Neural cell (in vitro differentiated cells): ENCODE measurements around the gene BTG2. TPM values are rescaled to one million over a fixed set of nuclear protein-coding genes. Genes with fewer than 3 reads are reported as not detected.

Source experiments
- H2AFZ ChIP-seq: fragments of 200-600, 300-800 bp; sonication (generic), shearing (Covaris generic); 2 replicates; pipeline ENCODE4 v1.6.0; 2014; ENCODE audit warnings: low read depth, mild to moderate bottlenecking, antibody characterized with exemption, low read length, moderate library complexity
- H3F3A ChIP-seq: fragments of 200-600 bp; shearing (Covaris generic); 2 replicates; pipeline ENCODE4 v1.6.1; 2016; ENCODE audit warnings: mild to moderate bottlenecking, moderate library complexity, mixed read lengths, antibody characterized with exemption, low read length; ENCODE audit not compliant: insufficient read depth, poor library complexity, severe bottlenecking
- H3K27ac ChIP-seq: fragments of 200-600, 300-800 bp; sonication (generic), shearing (Covaris generic); 2 replicates; pipeline ENCODE4 v1.5.1; 2014; ENCODE audit warnings: mild to moderate bottlenecking, low read length, moderate library complexity
- H3K27me3 ChIP-seq: fragments of 300-800, 200-600 bp; sonication (generic), shearing (Covaris generic); 2 replicates; pipeline ENCODE4 v1.6.0; 2014; ENCODE audit warnings: mild to moderate bottlenecking, low read depth, low read length, moderate library complexity; ENCODE audit not compliant: insufficient read depth
- H3K36me3 ChIP-seq: fragments of 300-800, 200-600 bp; sonication (generic), shearing (Covaris generic); 2 replicates; pipeline ENCODE4 v1.5.1; 2014; ENCODE audit warnings: mild to moderate bottlenecking, antibody characterized with exemption, low read length, moderate library complexity; ENCODE audit not compliant: insufficient read depth
- H3K4me2 ChIP-seq: fragments of 300-800, 200-600 bp; sonication (generic), shearing (Covaris generic); 2 replicates; pipeline ENCODE4 v1.6.0; 2014; ENCODE audit warnings: mild to moderate bottlenecking, low read length
- H3K4me3 ChIP-seq: fragments of 300-800, 200-600 bp; sonication (generic), shearing (Covaris generic); 2 replicates; pipeline ENCODE4 v1.5.1; 2014; ENCODE audit warnings: mild to moderate bottlenecking, low read length, moderate library complexity
- H3K79me2 ChIP-seq: fragments of 200-600 bp; shearing (Covaris generic); replicated peaks from 2 replicates; pipeline ENCODE4 v1.6.0; 2014; ENCODE audit warnings: mild to moderate bottlenecking, low read length, moderate library complexity; ENCODE audit not compliant: insufficient read depth
- H3K9ac ChIP-seq: fragments of 300-800, 200-600 bp; sonication (generic), shearing (Covaris generic); 2 replicates; pipeline ENCODE4 v1.6.1; 2016; ENCODE audit warnings: mild to moderate bottlenecking, low read length, mixed read lengths
- H3K9me2 ChIP-seq: fragments of 200-600 bp; shearing (Covaris generic); 2 replicates; pipeline ENCODE4 v1.6.1; 2016; ENCODE audit warnings: mild to moderate bottlenecking, low read length, mixed read lengths; ENCODE audit not compliant: insufficient read depth
- H3K9me3 ChIP-seq: fragments of 200-600, 300-800 bp; sonication (generic), shearing (Covaris generic); 2 replicates; pipeline ENCODE4 v1.6.1; 2016; ENCODE audit warnings: mild to moderate bottlenecking, mixed run types, low read length, moderate library complexity, mixed read lengths
- H4K20me1 ChIP-seq: fragments of 200-600 bp; shearing (Covaris generic); 2 replicates; pipeline ENCODE4 v1.6.1; 2016; ENCODE audit warnings: mild to moderate bottlenecking, mixed run types; ENCODE audit not compliant: insufficient read depth
- EP300 ChIP-seq: fragments of 450-650 bp; conservative IDR thresholded peaks from 2 replicates; pipeline ENCODE4 v1.6.1; 2014; ENCODE audit warnings: antibody characterized with exemption, mild to moderate bottlenecking, moderate library complexity; ENCODE audit not compliant: poor library complexity, severe bottlenecking
- EZH2 ChIP-seq: fragments of 200-600, 300-800 bp; shearing (Covaris generic), sonication (generic); IDR thresholded peaks from 2 replicates; pipeline ENCODE4 v1.6.1; 2014; ENCODE audit warnings: antibody characterized with exemption, low read length, borderline replicate concordance, mild to moderate bottlenecking; ENCODE audit not compliant: insufficient read depth, poor library complexity, severe bottlenecking
- MXI1 ChIP-seq: fragments of 450-650 bp; conservative IDR thresholded peaks from 2 replicates; pipeline ENCODE4 v1.6.1; 2014; ENCODE audit warnings: antibody characterized with exemption, mild to moderate bottlenecking; ENCODE audit not compliant: poor library complexity, severe bottlenecking
- POLR2AphosphoS5 ChIP-seq: IDR thresholded peaks from 2 replicates; pipeline ENCODE4 v1.6.1; 2012
- RAD21 ChIP-seq: fragments of 450-650 bp; conservative IDR thresholded peaks from 2 replicates; pipeline ENCODE4 v1.6.1; 2014; ENCODE audit warnings: antibody characterized with exemption, mild to moderate bottlenecking, moderate library complexity
- SMC3 ChIP-seq: fragments of 450-650 bp; conservative IDR thresholded peaks from 2 replicates; pipeline ENCODE4 v1.6.1; 2014; ENCODE audit warnings: antibody characterized with exemption, mild to moderate bottlenecking, moderate library complexity; ENCODE audit not compliant: poor library complexity
- TAF1 ChIP-seq: IDR thresholded peaks from 2 replicates; pipeline ENCODE4 v1.6.1; 2012; ENCODE audit warnings: low read depth
- polyA plus RNA-seq: library from polyadenylated mRNA; depleted of rRNA; stranded (reverse); fragments of >200 nt; gene quantifications from 2 replicates; pipeline ENCODE4 v1.2.3, GENCODE V29; 2014
- TF ChIP-seq, protein P1 (sequence below): fragments of 450-650 bp; IDR thresholded peaks from 2 replicates; pipeline ENCODE4 v1.5.1; 2014; ENCODE audit warnings: antibody characterized with exemption, mild to moderate bottlenecking, moderate library complexity; ENCODE audit not compliant: poor library complexity, severe bottlenecking
- TF ChIP-seq, protein P2 (sequence below): IDR thresholded peaks from 2 replicates; pipeline ENCODE4 v1.6.1; 2012; ENCODE audit warnings: borderline replicate concordance

The BTG2 gene
- polyA plus RNA-seq, 1 donor from 2014 or later, result 4.1 TPM

DNA sequence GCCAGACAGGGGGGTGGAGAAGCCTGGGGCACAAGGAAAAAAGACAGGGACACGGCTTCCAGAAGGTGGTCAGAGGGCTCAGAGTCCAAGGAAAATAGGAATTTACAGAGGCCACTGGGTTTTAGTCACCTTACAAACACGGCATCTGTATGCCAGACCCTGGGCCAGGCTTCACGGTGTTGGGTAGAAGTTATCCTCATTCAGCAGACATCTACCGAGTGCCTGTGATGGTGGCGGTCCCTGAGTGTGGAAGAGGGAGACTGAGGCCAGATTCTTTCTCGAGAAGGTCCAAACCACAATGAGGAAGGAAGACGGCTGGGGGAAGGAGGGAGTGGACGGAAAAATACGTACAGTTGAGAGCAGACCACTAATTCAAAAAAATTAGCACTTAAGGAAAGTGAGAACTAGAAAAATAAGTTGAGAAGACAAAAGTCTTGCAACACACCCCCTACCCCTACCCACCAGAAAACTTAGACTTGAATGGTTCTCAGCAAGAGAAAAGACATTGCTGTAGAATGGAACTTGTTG is 864 bp upstream of the BTG2 start:
- Histone ChIP-seq H3K4me3 (peak overlapping the region; percentile 98), H3K9me2 (no peaks in the 10 kb centered on the region), H3K4me2 (peak overlapping the region; percentile 77), H3K9ac (peak overlapping the region; percentile 95), H3K79me2 (peaks cover 20% of the 10 kb centered on the region), H3K27me3 (no peaks in the 10 kb centered on the region), H2AFZ (peak overlapping the region; percentile 73), H3K27ac (peak overlapping the region; percentile 79), H3F3A (no peaks in the 10 kb centered on the region), H3K9me3 (no peaks in the 10 kb centered on the region), H3K36me3 (no peaks in the 10 kb centered on the region), H4K20me1 (no peaks in the 10 kb centered on the region)
- TF ChIP-seq EP300 (no peak), SMC3 (no peak), MXI1 (no peak), EZH2 (no peak), TAF1 (no peak), RAD21 (no peak), POLR2AphosphoS5 (no peak)
- TF ChIP-seq, protein P1, sequence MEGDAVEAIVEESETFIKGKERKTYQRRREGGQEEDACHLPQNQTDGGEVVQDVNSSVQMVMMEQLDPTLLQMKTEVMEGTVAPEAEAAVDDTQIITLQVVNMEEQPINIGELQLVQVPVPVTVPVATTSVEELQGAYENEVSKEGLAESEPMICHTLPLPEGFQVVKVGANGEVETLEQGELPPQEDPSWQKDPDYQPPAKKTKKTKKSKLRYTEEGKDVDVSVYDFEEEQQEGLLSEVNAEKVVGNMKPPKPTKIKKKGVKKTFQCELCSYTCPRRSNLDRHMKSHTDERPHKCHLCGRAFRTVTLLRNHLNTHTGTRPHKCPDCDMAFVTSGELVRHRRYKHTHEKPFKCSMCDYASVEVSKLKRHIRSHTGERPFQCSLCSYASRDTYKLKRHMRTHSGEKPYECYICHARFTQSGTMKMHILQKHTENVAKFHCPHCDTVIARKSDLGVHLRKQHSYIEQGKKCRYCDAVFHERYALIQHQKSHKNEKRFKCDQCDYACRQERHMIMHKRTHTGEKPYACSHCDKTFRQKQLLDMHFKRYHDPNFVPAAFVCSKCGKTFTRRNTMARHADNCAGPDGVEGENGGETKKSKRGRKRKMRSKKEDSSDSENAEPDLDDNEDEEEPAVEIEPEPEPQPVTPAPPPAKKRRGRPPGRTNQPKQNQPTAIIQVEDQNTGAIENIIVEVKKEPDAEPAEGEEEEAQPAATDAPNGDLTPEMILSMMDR, result no peak
- TF ChIP-seq, protein P2, sequence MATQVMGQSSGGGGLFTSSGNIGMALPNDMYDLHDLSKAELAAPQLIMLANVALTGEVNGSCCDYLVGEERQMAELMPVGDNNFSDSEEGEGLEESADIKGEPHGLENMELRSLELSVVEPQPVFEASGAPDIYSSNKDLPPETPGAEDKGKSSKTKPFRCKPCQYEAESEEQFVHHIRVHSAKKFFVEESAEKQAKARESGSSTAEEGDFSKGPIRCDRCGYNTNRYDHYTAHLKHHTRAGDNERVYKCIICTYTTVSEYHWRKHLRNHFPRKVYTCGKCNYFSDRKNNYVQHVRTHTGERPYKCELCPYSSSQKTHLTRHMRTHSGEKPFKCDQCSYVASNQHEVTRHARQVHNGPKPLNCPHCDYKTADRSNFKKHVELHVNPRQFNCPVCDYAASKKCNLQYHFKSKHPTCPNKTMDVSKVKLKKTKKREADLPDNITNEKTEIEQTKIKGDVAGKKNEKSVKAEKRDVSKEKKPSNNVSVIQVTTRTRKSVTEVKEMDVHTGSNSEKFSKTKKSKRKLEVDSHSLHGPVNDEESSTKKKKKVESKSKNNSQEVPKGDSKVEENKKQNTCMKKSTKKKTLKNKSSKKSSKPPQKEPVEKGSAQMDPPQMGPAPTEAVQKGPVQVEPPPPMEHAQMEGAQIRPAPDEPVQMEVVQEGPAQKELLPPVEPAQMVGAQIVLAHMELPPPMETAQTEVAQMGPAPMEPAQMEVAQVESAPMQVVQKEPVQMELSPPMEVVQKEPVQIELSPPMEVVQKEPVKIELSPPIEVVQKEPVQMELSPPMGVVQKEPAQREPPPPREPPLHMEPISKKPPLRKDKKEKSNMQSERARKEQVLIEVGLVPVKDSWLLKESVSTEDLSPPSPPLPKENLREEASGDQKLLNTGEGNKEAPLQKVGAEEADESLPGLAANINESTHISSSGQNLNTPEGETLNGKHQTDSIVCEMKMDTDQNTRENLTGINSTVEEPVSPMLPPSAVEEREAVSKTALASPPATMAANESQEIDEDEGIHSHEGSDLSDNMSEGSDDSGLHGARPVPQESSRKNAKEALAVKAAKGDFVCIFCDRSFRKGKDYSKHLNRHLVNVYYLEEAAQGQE, result no peak

DNA sequence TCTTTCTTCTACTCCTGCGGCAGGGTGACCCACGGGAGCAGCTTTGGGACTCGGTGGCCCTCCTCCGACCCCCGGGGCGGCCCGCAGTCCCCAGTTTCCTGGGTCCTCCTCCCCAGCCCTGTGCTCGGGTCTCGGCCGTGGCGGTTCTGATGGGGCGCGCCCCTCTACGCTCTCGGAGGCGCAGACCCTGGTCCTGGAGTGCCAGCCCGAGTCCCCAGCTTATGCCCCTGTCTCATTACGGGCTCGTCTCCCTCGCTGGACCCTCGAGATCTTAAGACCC is 430 bp downstream of the BTG2 start:
- peak overlapping the region; percentile 57 for H2AFZ ChIP-seq

More for the DNA sequence above, 430 bp downstream of the BTG2 start:
- H3K9me3 ChIP-seq, result no peaks in the 10 kb centered on the region
- peak overlapping the region; percentile 98 for H3K4me3 ChIP-seq
- no peaks in the 10 kb centered on the region for H3F3A ChIP-seq
- H3K9me2 ChIP-seq, result no peaks in the 10 kb centered on the region
- H3K27me3 ChIP-seq, result no peaks in the 10 kb centered on the region
- TF ChIP-seq TAF1 (no peak), POLR2AphosphoS5 (no peak), RAD21 (no peak), EP300 (no peak), EZH2 (no peak), SMC3 (no peak), MXI1 (no peak)
- TF ChIP-seq, protein P1, result no peak
- TF ChIP-seq, protein P2, result no peak
- peaks cover 20% of the 10 kb centered on the region for H3K79me2 ChIP-seq
- H3K9ac ChIP-seq, result peak overlapping the region; percentile 95
- no peaks in the 10 kb centered on the region for H3K36me3 ChIP-seq
- peak overlapping the region; percentile 76 for H3K27ac ChIP-seq
- H4K20me1 ChIP-seq, result no peaks in the 10 kb centered on the region
- peak overlapping the region; percentile 62 for H3K4me2 ChIP-seq
